ENCODE results near the gene ADSS1.
"Not testable (repeated sequence)": the region's sequence is repeated elsewhere in the genome, so short reads cannot be mapped to it uniquely, and the experiment has no call there.

The ADSS1 gene

DNA sequence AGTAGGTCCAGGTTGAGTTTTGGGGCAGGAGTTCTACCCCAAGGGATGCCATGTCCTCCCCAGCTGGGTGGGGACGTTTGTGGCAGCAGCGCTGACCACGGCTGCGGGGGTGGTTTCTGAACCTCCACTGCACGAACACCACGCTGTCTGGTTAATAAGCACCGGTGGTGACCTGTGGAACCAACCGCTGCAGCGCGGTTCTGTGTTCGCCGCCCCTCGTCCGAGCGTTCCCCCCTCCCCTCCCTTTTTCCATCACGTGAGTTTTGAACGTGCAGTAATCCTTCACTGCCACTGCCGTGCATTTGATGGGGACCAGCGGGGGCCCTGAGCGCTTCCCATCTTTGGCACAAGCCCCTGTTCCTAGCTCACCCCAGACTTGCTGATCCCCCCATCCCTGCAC is 6.4 kb upstream of the ADSS1 start:
- no peak for DNase-seq

DNA sequence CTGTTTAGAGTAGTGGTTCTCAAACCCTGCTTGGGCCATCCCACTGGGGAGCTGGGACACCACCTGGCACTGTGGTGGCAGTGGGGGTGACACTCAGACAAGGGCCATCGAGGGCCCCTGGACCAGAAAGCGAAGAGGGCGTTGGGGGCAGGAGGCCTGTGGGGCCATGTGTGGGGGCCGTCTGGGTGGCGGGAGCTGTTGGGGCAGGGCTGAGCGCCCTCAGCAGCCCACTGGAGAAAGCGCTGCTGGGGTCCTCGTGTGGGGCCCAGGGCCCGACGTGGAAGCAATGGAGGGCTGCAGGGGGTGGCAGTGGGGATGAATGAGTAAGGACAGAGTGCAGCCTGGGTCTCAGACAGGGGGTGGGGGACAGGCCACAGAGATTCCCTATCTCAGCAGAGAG is 5.9 kb upstream of the ADSS1 start:
- DNase-seq = no peak

DNA sequence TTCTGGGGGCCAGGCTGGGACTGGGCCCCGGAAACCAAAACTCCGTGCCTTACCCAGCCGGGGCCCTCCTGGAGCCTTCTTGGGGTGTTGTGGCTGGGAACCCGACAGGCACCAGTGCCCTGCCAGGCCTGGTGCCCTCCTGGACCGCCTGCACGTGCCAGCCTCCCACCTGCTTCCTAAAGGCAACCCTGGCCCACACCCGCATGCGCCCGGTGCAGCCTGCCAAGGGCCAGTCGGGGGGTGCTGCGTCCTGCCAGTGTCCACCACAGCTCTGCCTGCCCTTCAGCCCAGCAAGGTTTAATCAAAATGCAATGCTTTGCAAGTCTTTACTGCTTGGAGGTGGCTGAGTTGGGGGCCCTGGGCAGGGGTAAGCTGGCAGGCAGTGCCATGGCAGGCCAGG is 5.2 kb upstream of the ADSS1 start:
- no peak for DNase-seq

DNA sequence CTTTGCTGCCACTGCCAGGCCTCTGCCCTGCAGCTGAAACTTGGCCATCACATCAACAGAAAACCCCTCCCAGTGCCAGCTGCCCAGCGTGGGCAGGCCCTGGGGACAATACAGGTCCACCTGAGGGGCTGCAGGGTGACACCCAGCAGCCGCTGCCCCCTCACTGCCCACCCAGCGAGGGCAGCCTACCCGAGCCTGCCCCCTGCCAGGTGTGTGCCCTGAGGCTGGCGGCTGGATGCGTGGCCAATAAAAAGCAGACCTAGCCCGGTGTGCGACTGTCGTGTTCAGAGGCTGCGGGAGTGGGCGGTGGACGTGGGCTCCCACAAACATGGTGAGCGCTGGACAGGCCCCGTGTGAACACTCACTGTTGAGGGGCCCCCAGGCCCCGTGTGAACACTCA is 4.7 kb upstream of the ADSS1 start:
- no peak for DNase-seq

DNA sequence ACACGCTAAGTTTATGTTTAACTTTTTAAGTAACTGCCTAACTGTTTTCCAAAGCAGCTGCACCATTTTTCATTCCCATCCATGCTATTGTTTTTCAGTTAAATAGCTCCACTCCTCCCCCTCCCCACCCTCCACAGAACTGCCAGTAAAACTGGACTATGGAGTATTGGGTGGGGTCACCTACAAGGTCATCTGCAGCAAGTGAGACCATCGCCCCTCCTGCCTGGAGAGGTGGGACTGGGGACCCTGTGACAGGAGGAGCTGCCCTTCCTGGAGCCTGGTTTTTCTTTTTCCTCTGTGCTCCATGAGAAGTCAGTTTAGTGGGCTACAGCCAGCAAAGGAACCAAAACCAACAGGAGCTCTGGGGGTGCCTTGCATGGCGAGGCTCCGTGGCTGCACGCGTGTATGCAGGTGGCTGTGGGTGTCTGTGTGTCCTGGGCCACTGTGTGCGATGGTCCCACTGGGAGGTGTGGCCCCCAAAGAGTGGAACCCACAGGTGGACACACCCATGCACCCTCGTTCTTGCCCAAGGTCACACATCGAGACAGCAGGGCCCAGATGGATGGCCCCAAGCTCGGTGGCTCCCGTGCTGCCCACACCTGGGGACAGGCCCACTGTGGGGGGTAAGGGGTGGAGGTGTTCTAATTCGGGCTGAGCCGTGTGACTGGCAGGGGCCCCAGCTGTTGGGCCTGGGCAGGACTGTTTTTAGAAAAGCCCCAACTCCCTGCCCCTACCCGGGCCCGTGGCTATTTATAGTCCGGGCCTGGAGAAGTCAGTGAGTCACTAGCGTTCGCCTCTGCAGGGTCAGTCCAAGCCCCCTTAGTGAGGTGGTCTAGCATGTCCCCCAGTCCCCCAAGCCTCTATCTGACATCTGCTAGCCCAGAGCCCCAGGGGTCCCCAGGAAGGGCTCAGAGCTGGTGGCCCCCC is 2.3 kb upstream of the ADSS1 start:
- no peak for DNase-seq

DNA sequence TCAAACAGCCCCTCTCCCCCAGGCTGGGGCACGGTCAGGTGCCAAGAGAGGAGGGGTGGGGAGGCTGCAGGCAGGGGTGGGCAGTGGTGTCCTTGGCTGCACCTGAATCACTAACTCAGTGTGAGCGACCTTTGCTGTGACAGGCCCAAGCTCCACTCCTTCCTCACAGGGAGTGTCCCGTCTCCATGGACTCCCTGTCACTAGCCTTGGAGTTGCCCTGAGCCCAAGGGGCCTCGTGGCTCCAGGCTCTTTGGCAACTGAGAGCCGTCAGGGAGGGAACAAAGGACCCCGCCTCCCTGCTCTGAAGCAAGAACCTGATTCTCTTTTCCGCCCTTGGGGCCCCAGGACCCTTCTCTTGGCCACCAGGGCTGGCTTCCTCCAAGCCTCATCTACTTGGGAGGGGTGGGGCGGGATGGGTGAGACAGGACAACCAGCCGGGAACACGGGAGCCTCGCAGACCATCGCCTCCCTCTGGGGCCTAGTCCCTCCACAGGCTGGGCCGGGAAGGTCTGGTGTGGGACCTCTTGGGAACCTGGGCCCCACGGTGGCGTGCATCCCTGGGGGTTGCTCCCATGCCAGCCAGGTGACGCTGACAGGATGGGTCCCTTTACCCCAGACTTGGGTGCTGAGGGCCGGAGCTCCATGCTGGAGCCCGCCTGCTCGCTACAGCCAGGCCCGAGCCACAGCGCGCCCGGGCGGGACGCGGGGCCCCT is 935 bp upstream of the ADSS1 start:
- DNase-seq = no peak

DNA sequence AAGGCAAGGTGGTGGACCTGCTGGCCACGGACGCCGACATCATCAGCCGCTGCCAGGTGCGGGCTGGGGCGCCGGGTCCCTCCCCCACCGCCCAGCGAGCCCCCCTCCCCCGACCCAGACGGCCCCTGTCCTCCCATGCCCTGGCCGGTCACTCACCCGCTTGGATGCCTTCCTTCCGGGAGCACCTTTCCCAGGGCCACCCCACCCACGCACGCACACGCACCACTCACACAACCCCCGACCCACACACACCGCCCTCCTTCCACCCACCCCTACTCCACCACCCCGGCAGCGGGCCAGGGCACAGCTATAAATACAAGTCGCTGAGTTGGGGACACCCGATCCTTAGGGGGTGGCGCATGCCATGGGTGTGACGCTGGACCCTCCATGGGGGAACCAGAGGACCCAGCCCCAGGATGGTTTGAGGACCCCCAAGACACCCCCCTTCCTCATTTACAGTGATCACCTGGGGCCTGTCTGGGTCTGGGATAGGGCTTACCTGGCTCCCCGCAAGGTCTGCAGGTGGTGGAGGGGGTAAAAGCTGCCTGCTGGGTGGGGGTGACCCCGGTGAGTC is 465 bp downstream of the ADSS1 start:
- DNase-seq = no peak

DNA sequence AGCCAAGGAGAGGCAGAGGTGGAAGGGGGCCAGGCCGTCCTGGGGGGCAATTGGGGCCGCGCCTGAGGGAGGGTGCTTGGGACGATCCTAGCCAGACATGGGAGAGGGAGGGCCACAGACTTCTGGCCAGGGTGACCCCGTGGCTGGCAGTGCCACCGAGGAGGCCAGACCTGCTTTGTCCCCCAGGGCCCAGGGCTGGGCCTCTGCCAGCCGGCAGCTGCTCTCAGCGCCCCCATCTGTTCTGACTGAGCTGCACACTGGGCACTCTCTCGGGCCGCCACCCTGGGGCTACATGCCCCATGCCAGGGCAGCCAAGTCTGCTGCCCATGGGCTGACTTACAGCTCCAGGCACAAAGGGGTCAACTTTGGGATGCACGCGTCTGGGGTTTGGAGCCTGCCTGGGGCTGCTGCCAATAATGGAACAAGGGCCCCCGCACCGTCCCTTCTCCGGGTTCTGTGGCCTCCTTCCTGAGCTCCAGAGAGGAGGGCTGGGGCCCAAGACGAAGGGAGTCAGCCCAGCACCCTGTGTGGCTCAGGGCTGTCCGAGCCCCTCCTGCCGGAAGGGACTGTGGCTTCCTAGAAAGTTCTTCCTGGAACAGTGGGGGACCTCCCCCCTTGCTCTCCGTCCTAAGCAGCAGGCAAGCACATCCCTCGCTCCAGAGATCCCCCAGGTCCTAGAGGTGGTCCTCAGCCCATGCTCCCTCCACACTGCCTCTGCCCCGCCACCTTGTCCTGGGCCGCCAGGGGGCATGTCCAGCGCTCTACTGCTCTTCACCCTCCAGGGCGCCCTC is 1.1 kb downstream of the ADSS1 start:
- no peak for DNase-seq

DNA sequence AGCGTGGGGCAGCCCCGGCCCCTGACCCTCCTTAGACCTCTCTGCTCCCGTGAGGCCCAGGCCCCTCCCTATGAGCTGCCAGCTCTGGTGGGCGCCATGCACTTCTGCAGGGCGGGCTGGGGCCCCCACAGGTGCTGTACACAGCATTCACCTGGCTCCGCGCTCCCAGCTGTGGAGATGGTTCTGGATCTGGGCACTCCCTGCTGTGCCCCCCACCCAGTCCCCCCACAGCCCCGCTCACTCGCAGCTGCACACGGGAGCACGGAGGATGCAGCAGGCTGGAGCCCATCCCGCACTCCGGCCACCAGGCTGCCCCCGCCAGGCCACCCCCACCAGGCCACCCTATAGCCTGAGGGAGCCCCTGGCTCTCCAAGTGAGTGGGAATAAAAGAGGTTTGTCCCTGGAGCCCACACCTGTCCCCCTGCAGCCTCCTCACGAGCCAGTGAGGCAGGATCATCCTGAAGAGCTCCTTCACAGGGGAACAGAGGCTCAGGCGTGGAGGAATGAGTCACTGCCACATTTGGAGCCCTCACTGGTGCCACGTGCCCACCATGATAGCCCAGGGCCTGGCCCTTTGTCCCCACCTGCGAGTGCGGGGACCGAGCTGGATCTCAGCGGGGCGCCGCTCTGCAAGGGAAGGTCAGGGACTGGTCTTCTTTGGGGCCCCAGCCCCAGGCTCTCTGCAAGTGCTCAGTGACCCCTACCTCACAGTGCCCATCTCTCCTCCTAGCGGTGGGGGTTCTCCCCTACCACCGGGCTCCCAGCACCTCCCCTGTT is 1.9 kb downstream of the ADSS1 start:
- DNase-seq = no peak

DNA sequence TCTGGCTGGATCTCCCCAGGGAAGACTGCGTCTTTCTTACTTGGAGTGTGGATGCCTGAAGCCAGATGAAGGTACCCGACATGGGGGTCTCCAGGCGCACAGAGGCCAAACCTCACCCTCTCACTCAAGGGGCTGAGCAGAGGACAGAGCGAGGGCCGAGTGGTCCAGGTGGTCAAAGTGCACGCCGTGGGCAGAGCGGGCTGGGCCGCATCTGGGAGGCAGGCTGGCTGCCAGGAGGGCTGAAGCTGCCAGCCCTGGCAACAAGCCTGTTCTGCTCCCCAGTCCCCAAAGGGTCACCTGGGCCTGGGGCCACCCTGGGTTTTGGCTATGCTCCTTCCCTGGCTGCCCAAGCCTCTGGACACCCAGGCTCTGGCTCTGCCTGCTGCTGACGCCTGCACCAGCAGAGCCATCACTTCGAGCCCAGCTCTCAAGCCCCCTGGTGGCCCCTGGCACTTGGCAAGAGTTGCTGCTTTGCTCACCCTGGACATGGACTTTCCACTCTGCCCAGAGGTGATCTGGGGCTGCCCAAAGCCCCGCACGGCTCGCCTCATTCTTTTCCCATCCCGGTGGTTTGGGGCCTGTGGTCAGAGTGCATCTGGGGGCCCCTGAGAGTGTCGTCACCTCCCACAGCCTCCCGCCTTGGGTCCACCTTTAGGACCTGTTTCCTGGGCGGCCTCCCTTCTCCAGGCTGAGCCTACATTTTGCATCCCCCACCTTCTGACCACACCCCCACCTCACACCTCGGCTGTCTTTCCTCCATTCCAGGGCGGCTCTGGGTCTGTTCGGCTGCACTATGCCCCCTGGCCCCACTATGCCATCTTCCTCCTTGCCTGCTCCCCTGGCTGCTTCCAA is 2.8 kb downstream of the ADSS1 start:
- no peak for DNase-seq

DNA sequence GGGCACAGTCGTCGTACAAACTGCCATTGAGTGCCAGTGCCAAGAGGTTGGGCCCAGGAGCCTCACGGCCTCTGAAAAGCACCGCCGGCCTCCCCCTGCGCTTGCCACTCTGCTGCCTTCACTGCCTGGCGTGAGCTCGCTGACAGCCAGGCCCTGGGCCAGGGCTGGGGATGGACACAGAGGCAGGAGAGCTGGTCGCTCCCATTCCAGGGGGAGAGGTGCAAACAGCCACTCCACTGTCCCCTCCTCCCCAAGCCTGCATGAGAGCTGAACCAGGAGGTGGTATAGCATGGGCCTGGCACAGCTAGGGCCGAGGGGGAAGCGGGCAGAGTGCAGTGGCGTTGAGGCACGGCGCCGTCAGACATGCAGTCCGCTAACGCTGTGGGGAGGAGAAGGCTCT is 4.6 kb downstream of the ADSS1 start:
- no peak for DNase-seq

DNA sequence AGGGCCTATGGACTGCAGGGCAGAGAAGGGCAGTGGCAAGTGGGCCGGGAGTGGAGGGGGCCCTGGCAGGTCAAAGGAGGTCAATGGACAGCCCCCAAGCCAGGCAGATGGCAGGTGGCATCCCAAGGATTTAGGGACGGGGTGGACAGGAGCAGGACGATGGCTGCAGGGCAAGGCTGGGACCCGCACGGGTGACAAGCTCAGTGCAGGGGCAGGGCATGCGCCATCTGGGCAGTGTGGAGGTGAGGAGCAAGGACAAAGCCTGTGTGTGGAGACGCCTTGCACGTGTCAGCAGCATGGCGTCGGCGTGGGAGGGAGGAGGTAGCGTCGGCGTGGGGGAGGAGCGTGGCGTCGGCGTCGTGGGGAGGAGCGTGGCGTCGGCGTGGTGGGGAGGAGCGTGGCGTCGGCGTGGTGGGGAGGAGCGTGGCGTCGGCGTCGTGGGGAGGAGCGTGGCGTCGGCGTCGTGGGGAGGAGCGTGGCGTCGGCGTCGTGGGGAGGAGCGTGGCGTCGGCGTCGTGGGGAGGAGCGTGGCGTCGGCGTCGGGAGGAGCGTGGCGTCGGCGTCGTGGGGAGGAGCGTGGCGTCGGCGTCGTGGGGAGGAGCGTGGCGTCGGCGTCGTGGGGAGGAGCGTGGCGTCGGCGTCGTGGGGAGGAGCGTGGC is 5.3 kb downstream of the ADSS1 start:
- DNase-seq = not testable (repeated sequence)

DNA sequence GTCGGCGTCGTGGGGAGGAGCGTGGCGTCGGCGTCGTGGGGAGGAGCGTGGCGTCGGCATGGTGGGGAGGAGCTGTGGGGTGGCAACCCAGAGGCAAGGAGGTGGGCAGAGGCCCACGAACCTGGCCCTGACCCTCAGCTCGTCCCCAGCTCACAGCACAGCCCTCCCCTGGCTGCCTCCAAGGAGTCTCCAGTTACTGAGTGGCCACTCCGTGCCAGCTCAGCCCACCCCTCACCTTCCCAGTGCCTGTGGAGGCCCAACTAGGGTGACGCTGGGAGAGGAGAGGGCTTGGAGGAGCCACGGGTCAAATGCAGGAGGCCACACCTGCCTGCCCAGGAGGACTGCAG is 5.8 kb downstream of the ADSS1 start:
- DNase-seq = no peak

DNA sequence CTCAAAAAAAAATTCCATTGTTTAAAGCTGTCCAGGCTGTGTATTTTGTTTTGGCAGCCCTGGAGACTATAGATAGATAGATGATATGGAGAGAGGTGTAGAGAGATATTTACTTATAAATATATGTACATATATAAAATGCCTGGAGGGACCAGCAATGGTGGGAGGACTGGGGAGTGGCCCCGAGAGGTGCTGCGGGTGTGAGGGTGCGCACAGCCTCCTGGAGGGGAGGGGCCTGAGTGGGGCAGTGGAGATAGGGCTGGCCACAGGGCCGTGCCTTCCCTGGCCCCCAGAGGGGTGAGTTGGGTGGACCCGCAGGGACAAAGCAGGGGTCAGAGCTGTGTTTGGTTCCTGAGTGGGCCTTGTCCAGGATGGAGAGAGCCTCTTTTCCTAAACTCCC is 6.5 kb downstream of the ADSS1 start:
- no peak for DNase-seq

DNA sequence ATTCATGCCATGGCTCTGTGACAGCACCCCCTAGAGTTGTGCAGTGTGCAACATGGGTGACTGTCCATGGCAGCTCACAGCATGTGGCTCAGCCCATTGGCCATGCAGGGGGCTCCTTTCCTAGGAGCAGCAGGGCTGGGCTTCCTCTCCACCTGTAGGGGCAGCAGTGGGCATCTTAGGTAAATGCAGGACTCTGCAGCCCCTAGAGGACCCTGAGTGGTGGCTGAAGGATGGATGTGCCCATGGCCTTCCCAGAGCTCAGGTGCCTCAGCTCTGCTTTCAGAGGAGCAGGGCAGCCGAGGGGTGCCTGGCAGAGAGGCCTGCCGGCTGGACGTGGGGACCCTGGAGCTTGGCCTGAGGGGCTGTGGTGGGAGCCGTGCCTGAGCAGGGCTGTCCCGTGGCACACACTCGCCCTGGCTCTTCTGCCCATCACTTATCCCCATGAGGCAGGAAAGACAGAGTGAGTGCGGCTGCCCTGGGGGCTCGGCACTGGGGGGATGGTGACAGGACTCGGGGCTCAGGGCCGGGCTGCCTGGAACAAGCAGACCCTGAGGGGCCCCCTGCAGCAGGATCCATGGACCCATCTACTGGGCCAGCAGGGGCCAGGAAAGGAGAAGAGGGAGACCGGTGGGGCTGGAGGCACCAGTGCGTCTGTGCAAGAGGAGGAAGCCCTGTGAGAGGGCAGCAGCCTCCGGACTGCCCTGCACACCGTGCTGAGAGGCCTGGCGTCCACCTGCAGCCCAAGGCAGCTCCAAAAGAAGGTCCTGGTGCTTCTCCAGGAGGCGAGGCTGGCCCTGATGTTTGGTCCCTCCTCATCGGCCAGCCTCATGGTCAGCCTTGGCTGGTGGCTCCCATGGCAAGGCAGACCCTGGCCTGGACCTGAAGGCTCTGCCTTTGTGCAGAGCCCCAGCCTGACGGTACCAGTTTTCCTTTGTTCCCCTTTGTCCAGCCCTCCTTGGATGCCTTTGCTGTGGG is 7.6 kb downstream of the ADSS1 start:
- no peak for DNase-seq

DNA sequence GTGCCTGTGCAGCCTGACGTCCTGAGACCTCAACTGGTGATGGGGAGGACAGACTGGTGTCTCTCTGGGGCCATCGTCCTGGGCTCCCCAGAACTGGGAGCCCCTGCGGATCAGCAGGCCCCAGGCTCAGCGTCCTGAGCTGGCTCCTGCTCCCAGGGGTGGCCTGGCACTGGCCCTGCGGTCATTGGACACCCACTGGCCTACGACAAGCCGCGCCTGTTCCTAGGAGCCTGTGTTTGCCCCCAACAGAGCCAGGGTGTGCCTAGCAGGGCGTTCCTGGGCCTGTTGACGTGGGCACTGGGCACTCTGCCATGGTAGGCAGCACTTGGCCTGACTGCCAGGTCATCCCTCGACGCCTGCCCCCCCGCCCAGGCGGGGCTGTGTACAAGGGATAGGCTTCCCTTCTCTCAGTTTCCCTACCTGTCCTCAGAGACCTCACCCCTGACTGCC is 8.4 kb downstream of the ADSS1 start:
- no peak for DNase-seq

DNA sequence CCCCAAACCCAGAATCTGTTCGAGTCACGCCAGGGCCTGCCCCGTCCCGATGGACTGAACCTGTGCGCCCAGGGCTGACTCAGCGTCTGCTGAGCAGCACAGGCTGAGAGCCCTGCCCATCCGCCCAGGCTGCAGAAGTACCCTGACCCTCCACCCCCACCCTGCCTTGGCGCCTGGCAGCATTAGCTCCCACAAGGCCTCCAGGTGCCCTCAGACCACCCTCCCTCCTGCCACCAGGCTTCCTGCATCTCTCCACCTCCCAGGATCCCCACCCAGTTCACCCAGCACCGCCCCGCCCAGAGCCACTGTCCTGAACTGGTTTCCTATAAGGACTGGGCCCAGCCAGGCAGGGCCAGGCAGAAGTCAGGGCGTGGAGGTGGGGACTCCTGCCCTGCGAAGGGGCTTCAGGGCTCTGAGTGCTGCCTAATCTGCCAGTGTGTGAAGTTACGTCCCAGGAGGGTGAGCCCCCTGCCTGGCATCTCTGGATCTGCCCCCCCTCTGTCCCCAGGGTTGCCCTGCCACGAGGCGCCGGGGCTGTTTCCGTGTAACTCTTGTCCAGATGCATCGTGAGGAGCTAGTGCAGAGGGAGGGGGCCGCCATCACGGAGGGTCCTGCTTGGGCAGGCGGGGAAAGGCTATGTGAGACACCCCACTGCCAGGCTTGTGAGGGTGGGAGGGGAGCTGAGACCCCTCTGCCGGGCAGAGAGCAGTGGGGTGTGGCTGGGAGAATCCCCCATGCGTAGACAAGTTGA is 9.1 kb downstream of the ADSS1 start:
- DNase-seq = no peak

DNA sequence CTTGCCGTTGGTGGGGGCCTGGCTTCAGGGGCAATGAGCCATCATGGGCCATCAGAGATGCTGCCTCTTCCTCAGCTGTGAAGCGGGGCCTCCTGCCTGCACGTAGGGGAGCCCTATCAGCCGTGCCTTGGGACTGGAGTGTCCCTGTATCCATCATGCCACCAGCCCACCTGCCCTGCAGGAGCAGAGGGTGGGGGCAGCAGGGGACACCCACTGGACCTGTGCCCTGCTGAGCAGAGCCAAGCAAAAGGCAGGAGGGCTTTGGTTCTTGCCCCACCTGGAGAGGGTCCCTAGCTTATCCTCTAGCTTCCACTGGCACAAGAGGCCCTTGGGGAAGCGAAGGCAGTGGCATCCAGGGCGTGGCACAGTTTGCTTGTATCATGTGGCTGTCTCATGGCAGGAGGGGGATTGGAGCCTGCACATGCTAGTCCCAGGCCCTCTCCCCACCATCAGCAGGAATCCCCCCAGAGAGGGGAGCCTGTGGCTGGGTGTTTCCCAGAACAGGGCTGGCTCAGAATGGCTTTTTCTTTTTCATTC is 10.1 kb downstream of the ADSS1 start:
- DNase-seq = no peak

DNA sequence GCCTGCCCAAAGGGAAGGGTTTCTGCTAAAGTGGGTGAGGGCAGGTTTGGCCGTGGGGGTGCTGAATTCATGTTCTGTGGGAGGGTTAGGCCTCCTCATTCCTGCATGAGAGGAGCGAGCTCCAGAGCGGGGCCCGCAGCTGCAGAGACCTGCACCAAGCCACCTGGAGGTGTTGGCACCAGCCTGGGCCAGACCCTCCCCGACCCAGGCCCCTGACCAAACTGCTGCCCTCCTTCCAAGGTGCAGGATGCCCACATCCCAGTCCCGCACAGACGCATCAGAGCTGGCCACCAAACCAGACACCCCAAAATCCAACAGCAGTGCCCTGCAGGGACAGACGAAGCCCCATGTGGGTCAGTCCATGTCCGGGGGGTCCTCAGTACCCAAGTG is 10.6 kb downstream of the ADSS1 start:
- DNase-seq = no peak
